ENCODE results near the gene CYP3A7. TPM values are rescaled to one million over a fixed set of nuclear protein-coding genes. Genes with fewer than 3 reads are reported as not detected.
"Not testable (repeated sequence)": the region's sequence is repeated elsewhere in the genome, so short reads cannot be mapped to it uniquely, and the experiment has no call there.

Gene CYP3A7
- total and polyA plus RNA-seq, 9 of the 15 experiments (the other 6 are each of a cell fraction or from before 2014, with no cell fraction given): 0.20 TPM; not detected in 8

DNA sequence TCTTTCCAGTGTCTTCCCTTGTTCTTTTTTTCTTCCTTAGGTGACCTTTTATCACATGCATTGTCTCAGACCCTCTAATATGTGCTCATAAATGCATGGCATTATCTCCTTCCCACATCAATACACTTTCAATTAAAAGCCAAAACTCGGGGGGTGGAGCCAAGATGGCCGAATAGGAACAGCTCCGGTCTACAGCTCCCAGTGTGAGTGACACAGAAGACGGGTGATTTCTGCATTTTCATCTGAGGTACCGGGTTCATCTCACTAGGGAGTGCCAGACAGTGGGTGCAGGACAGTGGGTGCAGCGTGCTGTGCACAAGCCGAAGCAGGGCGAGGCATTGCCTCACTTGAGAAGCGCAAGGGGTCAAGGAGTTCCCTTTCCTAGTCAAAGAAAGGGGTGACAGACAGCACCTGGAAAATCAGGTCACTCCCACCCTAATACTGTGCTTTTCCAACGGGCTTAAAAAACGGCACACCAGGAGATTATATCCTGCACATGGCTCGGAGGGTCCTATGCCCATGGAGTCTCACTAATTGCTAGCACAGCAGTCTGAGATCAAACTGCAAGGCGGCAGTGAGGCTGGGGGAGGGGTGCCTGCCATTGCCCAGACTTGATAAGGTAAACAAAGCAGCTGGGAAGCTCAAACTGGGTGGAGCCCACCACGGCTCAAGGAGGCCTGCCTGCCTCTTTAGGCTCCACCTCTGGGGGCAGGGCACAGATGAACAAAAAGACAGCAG lies 49.0 kb downstream of the CYP3A7 start (continued):
- TF ChIP-seq, protein P1, sequence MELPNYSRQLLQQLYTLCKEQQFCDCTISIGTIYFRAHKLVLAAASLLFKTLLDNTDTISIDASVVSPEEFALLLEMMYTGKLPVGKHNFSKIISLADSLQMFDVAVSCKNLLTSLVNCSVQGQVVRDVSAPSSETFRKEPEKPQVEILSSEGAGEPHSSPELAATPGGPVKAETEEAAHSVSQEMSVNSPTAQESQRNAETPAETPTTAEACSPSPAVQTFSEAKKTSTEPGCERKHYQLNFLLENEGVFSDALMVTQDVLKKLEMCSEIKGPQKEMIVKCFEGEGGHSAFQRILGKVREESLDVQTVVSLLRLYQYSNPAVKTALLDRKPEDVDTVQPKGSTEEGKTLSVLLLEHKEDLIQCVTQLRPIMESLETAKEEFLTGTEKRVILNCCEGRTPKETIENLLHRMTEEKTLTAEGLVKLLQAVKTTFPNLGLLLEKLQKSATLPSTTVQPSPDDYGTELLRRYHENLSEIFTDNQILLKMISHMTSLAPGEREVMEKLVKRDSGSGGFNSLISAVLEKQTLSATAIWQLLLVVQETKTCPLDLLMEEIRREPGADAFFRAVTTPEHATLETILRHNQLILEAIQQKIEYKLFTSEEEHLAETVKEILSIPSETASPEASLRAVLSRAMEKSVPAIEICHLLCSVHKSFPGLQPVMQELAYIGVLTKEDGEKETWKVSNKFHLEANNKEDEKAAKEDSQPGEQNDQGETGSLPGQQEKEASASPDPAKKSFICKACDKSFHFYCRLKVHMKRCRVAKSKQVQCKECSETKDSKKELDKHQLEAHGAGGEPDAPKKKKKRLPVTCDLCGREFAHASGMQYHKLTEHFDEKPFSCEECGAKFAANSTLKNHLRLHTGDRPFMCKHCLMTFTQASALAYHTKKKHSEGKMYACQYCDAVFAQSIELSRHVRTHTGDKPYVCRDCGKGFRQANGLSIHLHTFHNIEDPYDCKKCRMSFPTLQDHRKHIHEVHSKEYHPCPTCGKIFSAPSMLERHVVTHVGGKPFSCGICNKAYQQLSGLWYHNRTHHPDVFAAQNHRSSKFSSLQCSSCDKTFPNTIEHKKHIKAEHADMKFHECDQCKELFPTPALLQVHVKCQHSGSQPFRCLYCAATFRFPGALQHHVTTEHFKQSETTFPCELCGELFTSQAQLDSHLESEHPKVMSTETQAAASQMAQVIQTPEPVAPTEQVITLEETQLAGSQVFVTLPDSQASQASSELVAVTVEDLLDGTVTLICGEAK (IDR thresholded peaks at IDR 0.05): 0 out of 2 replicates have a peak, but pooled peaks have one; percentile 20
- TF ChIP-seq, protein P1 (CRISPR knock-in tag; IDR thresholded peaks at IDR 0.05): not testable (repeated sequence)
- peak; percentile 81 for TF ChIP-seq SMAD4 (CRISPR knock-in tag; conservative IDR thresholded peaks at IDR 0.05)
- 0 out of 4 replicates have a peak, but pooled peaks of 1 of the 2 experiments have one; percentile 41 for TF ChIP-seq SRF (CRISPR knock-in tag; IDR thresholded peaks at IDR 0.05)
